ENCODE results near the gene BCL2.

The BCL2 gene

DNA sequence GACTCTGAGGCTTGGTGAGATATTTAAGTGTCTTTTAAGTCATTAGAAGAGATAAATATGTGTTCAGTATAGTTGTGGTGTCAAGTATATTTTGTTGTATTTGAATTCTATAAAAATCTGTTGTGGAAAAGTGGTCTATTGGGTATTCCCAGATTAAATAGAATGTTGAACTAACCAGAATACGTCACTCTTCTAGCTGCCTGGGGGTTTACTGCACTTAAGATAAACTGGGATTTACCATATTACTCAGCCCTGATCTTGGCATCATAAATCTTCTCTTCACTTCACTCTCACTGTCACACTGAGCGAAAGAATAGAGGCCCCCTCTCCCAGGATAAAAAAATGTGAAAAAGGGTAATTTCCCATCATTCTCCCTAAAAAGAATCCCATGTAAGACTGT is 129.8 kb downstream of the BCL2 start:
- H4K8ac ChIP-seq (ENCODE audit: low read depth, low read length) = no peak overlapping the region
- no peak overlapping the region for H3K4me2 ChIP-seq (ENCODE audit: low read length)
- H3K36me3 ChIP-seq (ENCODE audit: control insufficient read depth in 1 of 2, insufficient read depth in 2 of 2, low read length in 2 of 2) = no peaks in the 10 kb centered on the region
- no peak overlapping the region for H4K12ac ChIP-seq (ENCODE audit: low read depth, low read length)
- H2BK5ac ChIP-seq (ENCODE audit: low read depth, low read length, poor library complexity) = no peak overlapping the region
- no peak overlapping the region for H3K27ac ChIP-seq (ENCODE audit: low read depth, low read length)
- no peak overlapping the region for H2BK120ac ChIP-seq (ENCODE audit: insufficient read depth, low read length, poor library complexity)
- H3K14ac ChIP-seq (ENCODE audit: low read length) = no peak overlapping the region
- no peaks in the 10 kb centered on the region for H3K4me1 ChIP-seq (ENCODE audit: control insufficient read depth in 1 of 2, insufficient read depth in 2 of 2, low read length in 2 of 2)
- no peak overlapping the region for H2BK12ac ChIP-seq (ENCODE audit: low read length)
- H2AK5ac ChIP-seq (ENCODE audit: low read length) = no peak overlapping the region
- H3K4ac ChIP-seq (ENCODE audit: low read depth, low read length) = no peak overlapping the region
- no peak overlapping the region for H3K4me3 ChIP-seq (ENCODE audit: low read depth, low read length)
- no peaks in the 10 kb centered on the region for H3K79me1 ChIP-seq (ENCODE audit: low read length)
- WGBS (ENCODE audit: extremely low coverage, insufficient coverage, insufficient read length) = no CpG with 5 or more reads among the region's 2 CpGs
- H3K27me3 ChIP-seq (ENCODE audit: insufficient read depth, low read length) = no peaks in the 10 kb centered on the region
- no peaks in the 10 kb centered on the region for H3K79me2 ChIP-seq (ENCODE audit: control insufficient read depth, insufficient read depth, low read length, poor library complexity)
- H3K18ac ChIP-seq (ENCODE audit: low read length) = no peak overlapping the region
- no peak overlapping the region for H2AFZ ChIP-seq (ENCODE audit: insufficient read depth, low read length, poor library complexity)
- H3K9me3 ChIP-seq (ENCODE audit: insufficient read depth, low read depth, low read length) = no peaks in the 10 kb centered on the region
- DNase-seq = no peak
- H3K9ac ChIP-seq (ENCODE audit: low read length) = no peak overlapping the region
- H4K91ac ChIP-seq (ENCODE audit: low read depth, low read length) = no peak overlapping the region
- no peak overlapping the region for H3K23ac ChIP-seq (ENCODE audit: low read length)

- Histone ChIP-seq H3K79me2 (ENCODE audit: control insufficient read depth, insufficient read depth, low read length, poor library complexity) (no peaks in the 10 kb centered on the region), H3K27ac (ENCODE audit: low read depth, low read length) (no peak overlapping the region), H3K4me3 (ENCODE audit: low read depth, low read length) (no peak overlapping the region), H2AK5ac (ENCODE audit: low read length) (no peak overlapping the region), H3K4ac (ENCODE audit: low read depth, low read length) (no peak overlapping the region), H2BK12ac (ENCODE audit: low read length) (no peak overlapping the region), H3K4me1 (ENCODE audit: control insufficient read depth in 1 of 2, insufficient read depth in 2 of 2, low read length in 2 of 2) (no peaks in the 10 kb centered on the region), H3K79me1 (ENCODE audit: low read length) (no peaks in the 10 kb centered on the region), H4K8ac (ENCODE audit: low read depth, low read length) (no peak overlapping the region), H3K9me3 (ENCODE audit: insufficient read depth, low read depth, low read length) (no peaks in the 10 kb centered on the region), H3K23ac (ENCODE audit: low read length) (no peak overlapping the region), H3K27me3 (ENCODE audit: insufficient read depth, low read length) (no peaks in the 10 kb centered on the region), H2BK5ac (ENCODE audit: low read depth, low read length, poor library complexity) (no peak overlapping the region), H3K36me3 (ENCODE audit: control insufficient read depth in 1 of 2, insufficient read depth in 2 of 2, low read length in 2 of 2) (no peaks in the 10 kb centered on the region), H3K4me2 (ENCODE audit: low read length) (no peak overlapping the region), H4K12ac (ENCODE audit: low read depth, low read length) (no peak overlapping the region), H2AFZ (ENCODE audit: insufficient read depth, low read length, poor library complexity) (no peak overlapping the region), H3K9ac (ENCODE audit: low read length) (no peak overlapping the region), H3K14ac (ENCODE audit: low read length) (no peak overlapping the region), H2BK120ac (ENCODE audit: insufficient read depth, low read length, poor library complexity) (no peak overlapping the region), H4K91ac (ENCODE audit: low read depth, low read length) (no peak overlapping the region), H3K18ac (ENCODE audit: low read length) (no peak overlapping the region)
- no CpG with 5 or more reads among the region's 2 CpGs for WGBS (ENCODE audit: extremely low coverage, insufficient coverage, insufficient read length)
- DNase-seq = no peak
Measured at GRCh38 chr18:63189041-63189440, 130.5 kb downstream of the BCL2 start.

DNA sequence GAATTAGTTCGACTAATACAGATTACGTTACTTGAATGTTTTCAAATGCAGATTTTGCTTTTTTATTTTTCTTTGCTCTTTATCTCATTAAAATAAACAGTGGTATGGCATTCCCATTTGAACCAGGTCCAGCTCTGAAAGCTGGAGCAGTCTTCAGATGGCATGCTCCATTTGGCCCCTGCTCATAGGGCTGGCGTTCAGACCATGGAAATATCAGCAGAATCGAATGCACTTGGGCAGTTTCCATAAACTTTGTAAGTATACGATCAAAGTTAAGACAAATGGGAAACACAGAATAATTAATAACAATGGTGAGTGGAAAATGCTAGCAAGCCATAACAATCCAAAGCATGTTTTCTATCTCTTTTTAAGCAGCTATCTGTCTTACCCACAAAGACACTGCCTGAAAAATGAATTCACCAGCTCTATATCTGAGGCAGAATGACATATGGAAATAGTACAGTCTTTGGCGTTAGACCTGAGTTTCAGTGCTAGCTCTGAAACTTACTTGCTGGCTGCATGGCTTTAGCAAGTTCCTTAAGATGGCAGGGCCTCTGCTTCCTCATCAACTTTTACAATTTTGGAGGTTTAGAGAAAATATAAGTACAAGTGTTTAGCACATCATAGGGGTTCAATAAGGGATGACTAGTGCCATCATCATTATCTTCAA is 131.6 kb downstream of the BCL2 start:
- Histone ChIP-seq H3K4me2 (ENCODE audit: low read length) (no peak overlapping the region), H3K79me1 (ENCODE audit: low read length) (no peaks in the 10 kb centered on the region), H4K8ac (ENCODE audit: low read depth, low read length) (no peak overlapping the region), H3K4me1 (ENCODE audit: control insufficient read depth in 1 of 2, insufficient read depth in 2 of 2, low read length in 2 of 2) (peaks cover 0 to 1% of the 10 kb centered on the region in 2 experiments), H2AK5ac (ENCODE audit: low read length) (no peak overlapping the region), H3K36me3 (ENCODE audit: control insufficient read depth in 1 of 2, insufficient read depth in 2 of 2, low read length in 2 of 2) (no peaks in the 10 kb centered on the region), H4K91ac (ENCODE audit: low read depth, low read length) (no peak overlapping the region), H2BK12ac (ENCODE audit: low read length) (no peak overlapping the region), H2BK120ac (ENCODE audit: insufficient read depth, low read length, poor library complexity) (no peak overlapping the region), H4K12ac (ENCODE audit: low read depth, low read length) (no peak overlapping the region), H3K23ac (ENCODE audit: low read length) (no peak overlapping the region), H2BK5ac (ENCODE audit: low read depth, low read length, poor library complexity) (no peak overlapping the region), H3K27ac (ENCODE audit: low read depth, low read length) (no peak overlapping the region), H3K79me2 (ENCODE audit: control insufficient read depth, insufficient read depth, low read length, poor library complexity) (no peaks in the 10 kb centered on the region), H3K27me3 (ENCODE audit: insufficient read depth, low read length) (no peaks in the 10 kb centered on the region), H3K4me3 (ENCODE audit: low read depth, low read length) (no peak overlapping the region), H3K9me3 (ENCODE audit: insufficient read depth, low read depth, low read length) (no peaks in the 10 kb centered on the region), H3K9ac (ENCODE audit: low read length) (no peak overlapping the region), H3K14ac (ENCODE audit: low read length) (no peak overlapping the region), H3K18ac (ENCODE audit: low read length) (no peak overlapping the region), H2AFZ (ENCODE audit: insufficient read depth, low read length, poor library complexity) (no peak overlapping the region), H3K4ac (ENCODE audit: low read depth, low read length) (no peak overlapping the region)
- no CpG with 5 or more reads among the region's 6 CpGs for WGBS (ENCODE audit: extremely low coverage, insufficient coverage, insufficient read length)
- DNase-seq = no peak

GRCh38 chr18:63187223-63187574 is 132.4 kb downstream of the BCL2 start:
- no peak overlapping the region for H2BK5ac ChIP-seq (ENCODE audit: low read depth, low read length, poor library complexity)
- H3K9ac ChIP-seq (ENCODE audit: low read length) = no peak overlapping the region
- H3K9me3 ChIP-seq (ENCODE audit: insufficient read depth, low read depth, low read length) = no peaks in the 10 kb centered on the region
- H3K4me3 ChIP-seq (ENCODE audit: low read depth, low read length) = no peak overlapping the region
- no peak overlapping the region for H3K4me2 ChIP-seq (ENCODE audit: low read length)
- no peaks in the 10 kb centered on the region for H3K79me2 ChIP-seq (ENCODE audit: control insufficient read depth, insufficient read depth, low read length, poor library complexity)
- H4K12ac ChIP-seq (ENCODE audit: low read depth, low read length) = no peak overlapping the region
- no peak for DNase-seq
- H3K27me3 ChIP-seq (ENCODE audit: insufficient read depth, low read length) = no peaks in the 10 kb centered on the region
- no peak overlapping the region for H2BK12ac ChIP-seq (ENCODE audit: low read length)
- no peak overlapping the region for H3K27ac ChIP-seq (ENCODE audit: low read depth, low read length)
- H3K23ac ChIP-seq (ENCODE audit: low read length) = no peak overlapping the region
- H2BK120ac ChIP-seq (ENCODE audit: insufficient read depth, low read length, poor library complexity) = no peak overlapping the region
- H3K4ac ChIP-seq (ENCODE audit: low read depth, low read length) = no peak overlapping the region
- no CpG with 5 or more reads among the region's 2 CpGs for WGBS (ENCODE audit: extremely low coverage, insufficient coverage, insufficient read length)
- H2AK5ac ChIP-seq (ENCODE audit: low read length) = no peak overlapping the region
- H3K14ac ChIP-seq (ENCODE audit: low read length) = no peak overlapping the region
- no peak overlapping the region for H3K18ac ChIP-seq (ENCODE audit: low read length)
- H4K91ac ChIP-seq (ENCODE audit: low read depth, low read length) = no peak overlapping the region
- H3K36me3 ChIP-seq (ENCODE audit: control insufficient read depth in 1 of 2, insufficient read depth in 2 of 2, low read length in 2 of 2) = no peaks in the 10 kb centered on the region
- H3K4me1 ChIP-seq (ENCODE audit: control insufficient read depth in 1 of 2, insufficient read depth in 2 of 2, low read length in 2 of 2) = peaks cover 0 to 2% of the 10 kb centered on the region in 2 experiments
- H3K79me1 ChIP-seq (ENCODE audit: low read length) = no peaks in the 10 kb centered on the region
- no peak overlapping the region for H4K8ac ChIP-seq (ENCODE audit: low read depth, low read length)
- H2AFZ ChIP-seq (ENCODE audit: insufficient read depth, low read length, poor library complexity) = no peak overlapping the region

Measured in trophoblast cell (in vitro differentiated cells and primary cell).